HL-60 (cell line): ENCODE measurements around the gene CCDC158.

Source experiments
- CTCF ChIP-seq: IDR thresholded peaks from one replicate; pipeline ENCODE4 v1.5.1; 2011; ENCODE audit warnings: low read length, control low read depth, inconsistent platforms; ENCODE audit not compliant: insufficient read depth
- POLR2AphosphoS5 ChIP-seq: IDR thresholded peaks from 2 replicates; pipeline ENCODE4 v1.6.1; 2012; ENCODE audit warnings: low read depth

GRCh38 chr4:76298227-76298626, 122.7 kb downstream of the CCDC158 start:
- TF ChIP-seq CTCF (no peak), POLR2AphosphoS5 (no peak)
